Stimulated activated naive B cell treated with anti-CD40 and anti-IgM and Interleukin-4, amounts not matched to agents 10 μg/mL and 1 μg/mL and 100 μg/mL, for 72 hours (primary cell): ENCODE measurements around the gene GRM4.
A peak's percentile ranks its signal among the peaks of the same experiment; 100 is the strongest.

ENCODE experiments used
- ATAC-seq, 2 donors: fragments of 150-1000 bp; cut with Tn5 transposase; replicated peaks; 2 replicates each; pipeline ENCODE4 v1.10.0; 2021; ENCODE audit warnings: moderate library complexity in 1 of 2
- DNase-seq: peaks from one replicate; pipeline ENCODE4 v3.0.0; 2021
- H3K27ac Mint-ChIP-seq: one replicate; pipeline ENCODE4 v1.8.0; 2022; ENCODE audit warnings: mild to moderate bottlenecking, mixed read lengths
- H3K27me3 Mint-ChIP-seq, 2 donors: one replicate each; pipeline ENCODE4 v1.8.0; 2022; ENCODE audit warnings: mixed read lengths in 2 of 2
- H3K36me3 Mint-ChIP-seq, 2 donors: one replicate each; pipeline ENCODE4 v1.8.0; 2022; ENCODE audit warnings: mixed read lengths in 2 of 2, mild to moderate bottlenecking in 1 of 2
- H3K4me1 Mint-ChIP-seq, 2 donors: one replicate each; pipeline ENCODE4 v1.8.0; 2022; ENCODE audit warnings: mixed read lengths in 2 of 2, mild to moderate bottlenecking in 1 of 2
- H3K4me3 Mint-ChIP-seq, 2 donors: one replicate each; pipeline ENCODE4 v1.8.0; 2022; ENCODE audit warnings: mild to moderate bottlenecking in 2 of 2, mixed read lengths in 2 of 2, moderate library complexity in 1 of 2
- H3K9me3 Mint-ChIP-seq, 2 donors: one replicate each; pipeline ENCODE4 v1.8.0; 2022; ENCODE audit warnings: mixed read lengths in 2 of 2, mild to moderate bottlenecking in 1 of 2

Gene GRM4

GRCh38 chr6:34084591-34085290, 61.1 kb downstream of the GRM4 start:
- ATAC-seq (no peak), DNase-seq (no peak)
- H3K27me3 Mint-ChIP-seq: peaks cover 9 to 34% of the 10 kb centered on the region in 2 donors
- H3K9me3 Mint-ChIP-seq: no peaks in the 10 kb centered on the region
- H3K27ac Mint-ChIP-seq: no peak overlapping the region
- no peak overlapping the region for H3K4me3 Mint-ChIP-seq
- H3K36me3 Mint-ChIP-seq: no peaks in the 10 kb centered on the region
- no peaks in the 10 kb centered on the region for H3K4me1 Mint-ChIP-seq

GRCh38 chr6:34082864-34083626, 62.8 kb downstream of the GRM4 start:
- no peaks in the 10 kb centered on the region for H3K36me3 Mint-ChIP-seq
- H3K9me3 Mint-ChIP-seq: no peaks in the 10 kb centered on the region
- no peaks in the 10 kb centered on the region for H3K4me1 Mint-ChIP-seq
- peaks cover 11 to 49% of the 10 kb centered on the region in 2 donors for H3K27me3 Mint-ChIP-seq
- no peak overlapping the region for H3K4me3 Mint-ChIP-seq
- DNase-seq (no peak), ATAC-seq (no peak)
- no peak overlapping the region for H3K27ac Mint-ChIP-seq

GRCh38 chr6:34082348-34082747, 63.5 kb downstream of the GRM4 start:
- peaks cover 15 to 56% of the 10 kb centered on the region in 2 donors for H3K27me3 Mint-ChIP-seq
- ATAC-seq: no peak
- no peak overlapping the region for H3K4me3 Mint-ChIP-seq
- H3K27ac Mint-ChIP-seq: peak overlapping the region; percentile 68
- no peaks in the 10 kb centered on the region for H3K36me3 Mint-ChIP-seq
- DNase-seq: no peak
- no peaks in the 10 kb centered on the region for H3K4me1 Mint-ChIP-seq
- H3K9me3 Mint-ChIP-seq: no peaks in the 10 kb centered on the region

GRCh38 chr6:34080357-34080756, 65.5 kb downstream of the GRM4 start:
- no peak overlapping the region for H3K27ac Mint-ChIP-seq
- H3K27me3 Mint-ChIP-seq: peaks cover 18 to 59% of the 10 kb centered on the region in 2 donors
- H3K4me3 Mint-ChIP-seq: no peak overlapping the region
- no peaks in the 10 kb centered on the region for H3K9me3 Mint-ChIP-seq
- ATAC-seq (no peak), DNase-seq (no peak)
- no peaks in the 10 kb centered on the region for H3K4me1 Mint-ChIP-seq
- H3K36me3 Mint-ChIP-seq: no peaks in the 10 kb centered on the region

- DNase-seq (no peak), ATAC-seq (no peak)
- Mint-ChIP-seq H3K4me3 (no peak overlapping the region), H3K36me3 (no peaks in the 10 kb centered on the region), H3K4me1 (no peaks in the 10 kb centered on the region), H3K9me3 (no peaks in the 10 kb centered on the region), H3K27me3 (peaks cover 21 to 58% of the 10 kb centered on the region in 2 donors), H3K27ac (no peak overlapping the region)
Observed at GRCh38 chr6:34079899-34080298, 66.0 kb downstream of the GRM4 start.

GRCh38 chr6:34075906-34076305, 70.0 kb downstream of the GRM4 start:
- Mint-ChIP-seq H3K36me3 (no peaks in the 10 kb centered on the region), H3K4me1 (no peaks in the 10 kb centered on the region), H3K9me3 (no peaks in the 10 kb centered on the region), H3K4me3 (no peak overlapping the region), H3K27me3 (peaks cover 17 to 36% of the 10 kb centered on the region in 2 donors), H3K27ac (no peak overlapping the region)
- ATAC-seq: no peak
- DNase-seq: no peak

GRCh38 chr6:34074064-34074742, 71.7 kb downstream of the GRM4 start:
- peaks cover 10 to 20% of the 10 kb centered on the region in 2 donors for H3K27me3 Mint-ChIP-seq
- no peaks in the 10 kb centered on the region for H3K36me3 Mint-ChIP-seq
- no peak overlapping the region for H3K4me3 Mint-ChIP-seq
- H3K4me1 Mint-ChIP-seq: no peaks in the 10 kb centered on the region
- DNase-seq (no peak), ATAC-seq (no peak)
- no peaks in the 10 kb centered on the region for H3K9me3 Mint-ChIP-seq
- no peak overlapping the region for H3K27ac Mint-ChIP-seq

GRCh38 chr6:34073540-34073939, 72.3 kb downstream of the GRM4 start:
- Mint-ChIP-seq H3K27me3 (peaks cover 10 to 14% of the 10 kb centered on the region in 2 donors), H3K4me3 (no peak overlapping the region), H3K4me1 (no peaks in the 10 kb centered on the region), H3K36me3 (no peaks in the 10 kb centered on the region), H3K27ac (no peak overlapping the region), H3K9me3 (no peaks in the 10 kb centered on the region)
- DNase-seq (no peak), ATAC-seq (no peak)

- H3K27me3 Mint-ChIP-seq: peaks cover 6 to 9% of the 10 kb centered on the region in 2 donors
- H3K9me3 Mint-ChIP-seq: no peaks in the 10 kb centered on the region
- H3K36me3 Mint-ChIP-seq: no peaks in the 10 kb centered on the region
- H3K4me1 Mint-ChIP-seq: no peaks in the 10 kb centered on the region
- DNase-seq (no peak), ATAC-seq (no peak)
- H3K4me3 Mint-ChIP-seq: no peak overlapping the region
- no peak overlapping the region for H3K27ac Mint-ChIP-seq
Observed at GRCh38 chr6:34072727-34073126, 73.2 kb downstream of the GRM4 start.

- no peak for ATAC-seq
- no peak overlapping the region for H3K27ac Mint-ChIP-seq
- peaks cover 0 to 4% of the 10 kb centered on the region in 2 donors for H3K27me3 Mint-ChIP-seq
- no peaks in the 10 kb centered on the region for H3K36me3 Mint-ChIP-seq
- H3K9me3 Mint-ChIP-seq: no peaks in the 10 kb centered on the region
- H3K4me1 Mint-ChIP-seq: no peaks in the 10 kb centered on the region
- no peak for DNase-seq
- H3K4me3 Mint-ChIP-seq: no peak overlapping the region
Observed at GRCh38 chr6:34071884-34072379, 74.0 kb downstream of the GRM4 start.

- no peak overlapping the region for H3K27ac Mint-ChIP-seq
- no peak for DNase-seq
- no peaks in the 10 kb centered on the region for H3K9me3 Mint-ChIP-seq
- ATAC-seq: no peak
- no peaks in the 10 kb centered on the region for H3K4me1 Mint-ChIP-seq
- no peak overlapping the region for H3K4me3 Mint-ChIP-seq
- H3K36me3 Mint-ChIP-seq: no peaks in the 10 kb centered on the region
- peaks cover 0 to 4% of the 10 kb centered on the region in 2 donors for H3K27me3 Mint-ChIP-seq
Observed at GRCh38 chr6:34071136-34071883, 74.6 kb downstream of the GRM4 start.

- no peaks in the 10 kb centered on the region for H3K36me3 Mint-ChIP-seq
- no peaks in the 10 kb centered on the region for H3K4me1 Mint-ChIP-seq
- no peak overlapping the region for H3K4me3 Mint-ChIP-seq
- DNase-seq: no peak
- no peaks in the 10 kb centered on the region for H3K9me3 Mint-ChIP-seq
- ATAC-seq: peak; percentile 14 to 27
- peaks cover 4 to 6% of the 10 kb centered on the region in 2 donors for H3K27me3 Mint-ChIP-seq
- no peak overlapping the region for H3K27ac Mint-ChIP-seq
Observed at GRCh38 chr6:34070315-34071135, 75.4 kb downstream of the GRM4 start.

- ATAC-seq (no peak), DNase-seq (no peak)
- Mint-ChIP-seq H3K27me3 (peaks cover 10 to 21% of the 10 kb centered on the region in 2 donors), H3K36me3 (no peaks in the 10 kb centered on the region), H3K4me1 (no peaks in the 10 kb centered on the region), H3K27ac (no peak overlapping the region), H3K9me3 (no peaks in the 10 kb centered on the region), H3K4me3 (no peak overlapping the region)
Observed at GRCh38 chr6:34068462-34069044, 77.3 kb downstream of the GRM4 start.
